Tibial nerve (tissue), 4 donors: Measurements from ENCODE around the gene TFF3.

Source experiments
- CTCF ChIP-seq, 5 experiments: fragments of 200-600 bp in 3 of 5; fragments of 450-650 bp in 2 of 5; sonication (generic) in 3 of 5; IDR thresholded peaks; one replicate each; pipeline ENCODE4 v1.5.1; 2016 to 2019; ENCODE audit warnings: antibody characterized with exemption in 5 of 5, mild to moderate bottlenecking in 3 of 5, moderate library complexity in 2 of 5
- EP300 ChIP-seq, 2 donors: sonication (generic); formaldehyde crosslinking; IDR thresholded peaks; one replicate each; pipeline ENCODE4 v1.6.1; 2017; ENCODE audit warnings: antibody characterized with exemption in 2 of 2, mild to moderate bottlenecking in 1 of 2
- POLR2A ChIP-seq, 2 donors: fragments of 450-650 bp; IDR thresholded peaks; one replicate each; pipeline ENCODE4 v1.6.1; 2017; ENCODE audit warnings: antibody characterized with exemption in 2 of 2, mild to moderate bottlenecking in 2 of 2, moderate library complexity in 2 of 2

DNA sequence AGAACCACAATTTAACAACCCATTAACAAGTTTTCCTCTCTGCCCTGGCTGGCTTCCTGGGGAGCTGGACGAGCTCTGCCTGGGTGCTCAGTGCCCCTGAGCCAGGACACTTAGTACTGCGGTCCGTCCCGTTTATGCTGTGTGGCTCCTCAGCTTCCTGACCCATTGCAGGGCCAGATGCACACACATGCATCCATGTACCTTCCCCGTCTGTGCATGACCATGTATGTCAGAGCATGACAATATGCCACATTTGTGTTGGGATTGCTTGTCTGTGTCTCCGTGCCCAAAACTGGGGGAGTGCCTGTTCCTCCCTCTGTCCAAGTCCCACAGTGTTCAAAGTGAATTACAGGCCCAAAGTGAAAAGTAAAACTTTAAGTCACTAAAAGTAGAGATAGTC is 9.7 kb upstream of the TFF3 start:
- TF ChIP-seq CTCF (IDR thresholded peaks at IDR 0.05), result no peak
- TF ChIP-seq POLR2A (IDR thresholded peaks at IDR 0.05), result no peak
- no peak for TF ChIP-seq EP300 (IDR thresholded peaks at IDR 0.05)
